GM21423 (cell line): ENCODE results near the gene VPS50.
A peak's percentile ranks its signal among the peaks of the same experiment; 100 is the strongest.
"Not testable (repeated sequence)": the region's sequence is repeated elsewhere in the genome, so short reads cannot be mapped to it uniquely, and the experiment has no call there.

Source experiments
- ATAC-seq: cut with Tn5 transposase; IDR thresholded peaks from one replicate; pipeline ENCODE4 v1.9.1; 2021; ENCODE audit warnings: mild to moderate bottlenecking, moderate library complexity; ENCODE audit not compliant: unreplicated experiment

Gene VPS50

GRCh38 chr7:93326291-93326690 is 94.1 kb downstream of the VPS50 start:
- not testable (repeated sequence) for ATAC-seq

- no peak for ATAC-seq
These were observed 95.0 kb downstream of the VPS50 start for GRCh38 chr7:93327006-93327633.

GRCh38 chr7:93331706-93332105 is 99.5 kb downstream of the VPS50 start:
- no peak for ATAC-seq

GRCh38 chr7:93332172-93332571 is 100.0 kb downstream of the VPS50 start:
- ATAC-seq = no peak

GRCh38 chr7:93337052-93337451 is 104.9 kb downstream of the VPS50 start:
- no peak for ATAC-seq

- ATAC-seq = not testable (repeated sequence)
These were observed 110.0 kb downstream of the VPS50 start for GRCh38 chr7:93342178-93342577.

GRCh38 chr7:93350338-93350737 is 118.2 kb downstream of the VPS50 start:
- ATAC-seq = no peak

GRCh38 chr7:93352881-93353280 is 120.7 kb downstream of the VPS50 start:
- no peak for ATAC-seq

GRCh38 chr7:93354815-93355214 is 122.6 kb downstream of the VPS50 start:
- no peak for ATAC-seq

GRCh38 chr7:93359520-93360198 is 127.5 kb downstream of the VPS50 start:
- no peak for ATAC-seq

GRCh38 chr7:93361853-93362252 is 129.7 kb downstream of the VPS50 start:
- ATAC-seq = no peak

- ATAC-seq = no peak
These were observed 132.6 kb downstream of the VPS50 start for GRCh38 chr7:93364806-93365205.

- no peak for ATAC-seq
These were observed 133.2 kb downstream of the VPS50 start for GRCh38 chr7:93365341-93365740.

- no peak for ATAC-seq
These were observed 134.7 kb downstream of the VPS50 start for GRCh38 chr7:93366816-93367215.

- no peak for ATAC-seq
These were observed 135.1 kb downstream of the VPS50 start for GRCh38 chr7:93367254-93367653.

- not testable (repeated sequence) for ATAC-seq
These were observed 138.8 kb downstream of the VPS50 start for GRCh38 chr7:93370937-93371336.

GRCh38 chr7:93373537-93373936 is 141.4 kb downstream of the VPS50 start:
- ATAC-seq = no peak

GRCh38 chr7:93374345-93374940 is 142.3 kb downstream of the VPS50 start:
- ATAC-seq = peak; percentile 70

GRCh38 chr7:93375603-93376002 is 143.4 kb downstream of the VPS50 start:
- ATAC-seq = no peak

GRCh38 chr7:93378131-93378760 is 146.1 kb downstream of the VPS50 start:
- no peak for ATAC-seq

- ATAC-seq = no peak
These were observed 150.2 kb downstream of the VPS50 start for GRCh38 chr7:93382362-93382761.

- no peak for ATAC-seq
These were observed 158.5 kb downstream of the VPS50 start for GRCh38 chr7:93390660-93391059.
